C4-2B (cell line): ENCODE measurements around the gene CLCNKB.

ENCODE experiments used
- ZFX ChIP-seq: fragments of 450-650 bp; IDR thresholded peaks from 2 replicates; pipeline ENCODE4 v1.6.1; 2017
- TF ChIP-seq, protein P1 (sequence below): fragments of 450-650 bp; conservative IDR thresholded peaks from 2 replicates; pipeline ENCODE4 v1.5.1; 2017; ENCODE audit warnings: mild to moderate bottlenecking

DNA sequence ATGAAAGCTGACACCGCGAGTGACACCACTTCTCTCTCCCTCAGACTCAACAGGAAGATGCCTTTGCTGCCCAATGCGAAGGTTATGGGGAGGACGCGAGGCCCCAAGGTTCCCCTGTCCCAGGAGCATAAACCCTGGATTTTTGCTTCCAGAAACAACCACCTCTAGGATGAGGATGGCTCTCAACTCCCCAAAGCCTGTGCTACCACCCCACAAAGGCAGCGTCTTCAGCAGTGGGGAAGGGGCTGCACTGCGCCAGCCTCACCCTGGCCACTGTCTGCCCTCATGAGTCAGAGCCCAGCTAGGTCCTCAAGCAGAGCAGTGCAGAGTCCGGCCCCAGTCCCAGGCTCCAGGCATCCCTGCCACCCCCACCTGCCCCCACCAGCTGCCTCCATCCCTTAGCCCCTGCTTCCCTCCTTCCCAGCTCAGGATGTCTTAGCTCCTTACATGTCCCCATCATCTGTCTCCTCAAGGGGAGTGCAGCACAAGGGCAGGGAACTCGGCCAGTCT lies 46.5 kb upstream of the CLCNKB start:
- TF ChIP-seq, protein P1, sequence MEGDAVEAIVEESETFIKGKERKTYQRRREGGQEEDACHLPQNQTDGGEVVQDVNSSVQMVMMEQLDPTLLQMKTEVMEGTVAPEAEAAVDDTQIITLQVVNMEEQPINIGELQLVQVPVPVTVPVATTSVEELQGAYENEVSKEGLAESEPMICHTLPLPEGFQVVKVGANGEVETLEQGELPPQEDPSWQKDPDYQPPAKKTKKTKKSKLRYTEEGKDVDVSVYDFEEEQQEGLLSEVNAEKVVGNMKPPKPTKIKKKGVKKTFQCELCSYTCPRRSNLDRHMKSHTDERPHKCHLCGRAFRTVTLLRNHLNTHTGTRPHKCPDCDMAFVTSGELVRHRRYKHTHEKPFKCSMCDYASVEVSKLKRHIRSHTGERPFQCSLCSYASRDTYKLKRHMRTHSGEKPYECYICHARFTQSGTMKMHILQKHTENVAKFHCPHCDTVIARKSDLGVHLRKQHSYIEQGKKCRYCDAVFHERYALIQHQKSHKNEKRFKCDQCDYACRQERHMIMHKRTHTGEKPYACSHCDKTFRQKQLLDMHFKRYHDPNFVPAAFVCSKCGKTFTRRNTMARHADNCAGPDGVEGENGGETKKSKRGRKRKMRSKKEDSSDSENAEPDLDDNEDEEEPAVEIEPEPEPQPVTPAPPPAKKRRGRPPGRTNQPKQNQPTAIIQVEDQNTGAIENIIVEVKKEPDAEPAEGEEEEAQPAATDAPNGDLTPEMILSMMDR: no peak
- no peak for TF ChIP-seq ZFX
